Mesenchymal stem cell (in vitro differentiated cells and primary cell): ENCODE data around the gene FTO.

Source experiments
- DNase-seq: peaks from one replicate; pipeline ENCODE4 v3.0.0-alpha.2; 2013
- H2AFZ ChIP-seq: one replicate; pipeline ENCODE4 v1.6.1; 2013; ENCODE audit warnings: low read depth, mild to moderate bottlenecking, control low read depth, inconsistent platforms, low read length, moderate library complexity
- H2AK5ac ChIP-seq: 2 replicates; pipeline ENCODE4 v1.6.1; 2013; ENCODE audit warnings: low read length, moderate library complexity, mild to moderate bottlenecking, inconsistent platforms; ENCODE audit not compliant: severe bottlenecking
- H2BK120ac ChIP-seq: one replicate; pipeline ENCODE4 v1.6.1; 2013; ENCODE audit warnings: low read depth, mild to moderate bottlenecking, inconsistent platforms, low read length, moderate library complexity
- H2BK12ac ChIP-seq, 2 experiments: one replicate each; pipeline ENCODE4 v1.6.1; 2013; ENCODE audit warnings: inconsistent platforms in 2 of 2, low read length in 2 of 2, mild to moderate bottlenecking in 2 of 2, moderate library complexity in 2 of 2, control low read depth in 1 of 2
- H2BK15ac ChIP-seq: one replicate; pipeline ENCODE4 v1.6.1; 2013; ENCODE audit warnings: mild to moderate bottlenecking, low read depth, inconsistent platforms; ENCODE audit not compliant: poor library complexity, severe bottlenecking
- H2BK5ac ChIP-seq: 2 replicates; pipeline ENCODE4 v1.6.1; 2013; ENCODE audit warnings: low read depth, mild to moderate bottlenecking, low read length, control low read depth, inconsistent platforms; ENCODE audit not compliant: poor library complexity, severe bottlenecking
- H3K14ac ChIP-seq, 2 experiments: one replicate each; pipeline ENCODE4 v1.6.1; 2013; ENCODE audit warnings: inconsistent platforms in 2 of 2, low read length in 2 of 2, control low read depth in 1 of 2, mild to moderate bottlenecking in 1 of 2, moderate library complexity in 1 of 2
- H3K18ac ChIP-seq, 2 experiments: one replicate each; pipeline ENCODE4 v1.6.1; 2013; ENCODE audit warnings: inconsistent platforms in 2 of 2, low read length in 2 of 2, control low read depth in 1 of 2, low read depth in 1 of 2, mild to moderate bottlenecking in 1 of 2
- H3K23ac ChIP-seq, 2 experiments: one replicate each; pipeline ENCODE4 v1.6.1; 2013; ENCODE audit warnings: inconsistent platforms in 2 of 2, low read length in 2 of 2, mild to moderate bottlenecking in 2 of 2, moderate library complexity in 2 of 2, control low read depth in 1 of 2
- H3K27ac ChIP-seq: 2 replicates; pipeline ENCODE4 v1.5.1; 2013; ENCODE audit warnings: mild to moderate bottlenecking, moderate library complexity, low read length, control low read depth, inconsistent platforms; ENCODE audit not compliant: poor library complexity, severe bottlenecking
- H3K27me3 ChIP-seq, 2 experiments: 2 replicates each; pipeline versions ENCODE4 v1.6.1 to v1.7.0; 2013; ENCODE audit warnings: low read length in 2 of 2, mild to moderate bottlenecking in 2 of 2, moderate library complexity in 2 of 2, control low read depth in 1 of 2, inconsistent platforms in 1 of 2; ENCODE audit not compliant: control insufficient read depth in 1 of 2, insufficient read depth in 1 of 2
- H3K36me3 ChIP-seq, 2 experiments: 2 replicates each; pipeline versions ENCODE4 v1.6.1 to v1.7.0; 2013; ENCODE audit warnings: low read length in 2 of 2, control low read depth in 1 of 2, inconsistent platforms in 1 of 2, low read depth in 1 of 2, mild to moderate bottlenecking in 1 of 2; ENCODE audit not compliant: insufficient read depth in 2 of 2, control insufficient read depth in 1 of 2
- H3K4ac ChIP-seq, 2 experiments: one replicate each; pipeline ENCODE4 v1.6.1; 2013; ENCODE audit warnings: inconsistent platforms in 2 of 2, low read length in 2 of 2, mild to moderate bottlenecking in 2 of 2, moderate library complexity in 2 of 2, control low read depth in 1 of 2, low read depth in 1 of 2
- H3K4me1 ChIP-seq: 2 replicates; pipeline ENCODE4 v1.6.1; 2013; ENCODE audit warnings: low read depth, low read length, control low read depth; ENCODE audit not compliant: control insufficient read depth, insufficient read depth
- H3K4me2 ChIP-seq: 2 replicates; pipeline ENCODE4 v1.6.1; 2013; ENCODE audit warnings: low read length, mild to moderate bottlenecking, inconsistent platforms; ENCODE audit not compliant: poor library complexity, severe bottlenecking
- H3K4me3 ChIP-seq, 2 experiments: 2 replicates each; pipeline versions ENCODE4 v1.5.1 to v1.7.0; 2013; ENCODE audit warnings: low read length in 2 of 2, mild to moderate bottlenecking in 2 of 2, control low read depth in 1 of 2, low read depth in 1 of 2; ENCODE audit not compliant: insufficient read depth in 1 of 2
- H3K79me1 ChIP-seq: replicated peaks from 2 replicates; pipeline ENCODE4 v1.6.1; 2013; ENCODE audit warnings: mild to moderate bottlenecking, control low read depth, low read length, inconsistent platforms; ENCODE audit not compliant: poor library complexity, severe bottlenecking
- H3K9ac ChIP-seq: 2 replicates; pipeline ENCODE4 v1.7.0; 2013; ENCODE audit warnings: mild to moderate bottlenecking, low read length, moderate library complexity
- H3K9me3 ChIP-seq: 2 replicates; pipeline ENCODE4 v1.7.0; 2013; ENCODE audit warnings: mild to moderate bottlenecking, low read length; ENCODE audit not compliant: control insufficient read depth
- H4K8ac ChIP-seq: one replicate; pipeline ENCODE4 v1.6.1; 2013; ENCODE audit warnings: inconsistent platforms, mild to moderate bottlenecking, low read length, moderate library complexity
- H4K91ac ChIP-seq: one replicate; pipeline ENCODE4 v1.6.1; 2013; ENCODE audit warnings: mild to moderate bottlenecking, low read length, inconsistent platforms
- WGBS: methylation state at CpG from one replicate; pipeline ENCODE4 v1.1.7; 2013; ENCODE audit warnings: mixed read lengths; 5-methylcytosine and 5-hydroxymethylcytosine counted together

FTO gene

DNA sequence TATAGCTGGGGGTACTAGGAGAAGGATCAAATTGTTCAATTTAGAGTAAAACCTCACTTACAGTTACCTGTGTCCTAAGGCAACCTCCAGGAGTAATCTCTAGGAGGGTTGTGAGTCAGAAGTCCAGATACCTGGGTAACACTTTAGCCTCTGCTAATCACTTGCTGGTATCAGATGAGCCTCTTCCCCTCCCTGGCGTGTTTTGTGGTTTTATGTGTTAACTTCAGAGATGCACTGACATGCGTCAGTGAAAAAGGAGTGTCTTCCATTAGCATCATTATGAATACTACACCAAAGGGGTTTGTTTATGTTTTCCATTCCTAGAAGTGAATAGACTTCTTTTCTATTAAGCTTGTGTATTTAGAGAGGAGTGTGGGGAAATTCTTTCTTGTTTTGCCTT, 208.2 kb downstream of the FTO start:
- no peak overlapping the region for H3K23ac ChIP-seq
- no CpG with 5 or more reads among the region's 2 CpGs for WGBS

GRCh38 chr16:53913099-53913870, 209.3 kb downstream of the FTO start:
- Histone ChIP-seq H2AK5ac (no peak overlapping the region), H3K27ac (no peak overlapping the region), H2BK15ac (no peak overlapping the region), H4K91ac (no peak overlapping the region), H3K79me1 (peaks cover 18% of the 10 kb centered on the region), H2BK120ac (no peak overlapping the region), H4K8ac (no peak overlapping the region), H2AFZ (no peak overlapping the region), H3K4me1 (peaks cover 1% of the 10 kb centered on the region), H3K23ac (no peak overlapping the region), H3K4ac (peak overlapping the region in 1 of 2 experiments; percentile 34), H2BK12ac (peak overlapping the region; percentile 20 to 68), H3K14ac (no peak overlapping the region), H2BK5ac (no peak overlapping the region), H3K27me3 (no peaks in the 10 kb centered on the region), H3K9me3 (no peaks in the 10 kb centered on the region), H3K9ac (peak overlapping the region; percentile 31), H3K4me3 (no peak overlapping the region), H3K4me2 (no peak overlapping the region), H3K36me3 (no peaks in the 10 kb centered on the region), H3K18ac (no peak overlapping the region)
- peak; percentile 84 for DNase-seq
- WGBS = 79% methylated on average over 7 of the region's 7 CpGs

More for the DNA sequence above, 208.2 kb downstream of the FTO start:
- Histone ChIP-seq H2AK5ac (no peak overlapping the region), H3K9me3 (no peaks in the 10 kb centered on the region), H3K18ac (no peak overlapping the region), H3K27me3 (no peaks in the 10 kb centered on the region), H2AFZ (no peak overlapping the region), H3K4me2 (no peak overlapping the region), H3K27ac (no peak overlapping the region), H3K4me3 (no peak overlapping the region), H3K14ac (no peak overlapping the region), H2BK12ac (peak overlapping the region in 1 of 2 experiments; percentile 10), H3K4ac (no peak overlapping the region), H3K9ac (no peak overlapping the region), H2BK120ac (no peak overlapping the region), H4K91ac (no peak overlapping the region), H2BK15ac (no peak overlapping the region), H2BK5ac (no peak overlapping the region), H3K4me1 (peaks cover 1% of the 10 kb centered on the region), H3K79me1 (peaks cover 19% of the 10 kb centered on the region), H4K8ac (no peak overlapping the region), H3K36me3 (no peaks in the 10 kb centered on the region)
- DNase-seq = peak; percentile 69

- Histone ChIP-seq H3K27ac (no peak overlapping the region), H3K79me1 (peaks cover 15% of the 10 kb centered on the region), H3K4me2 (no peak overlapping the region), H2BK120ac (no peak overlapping the region), H2AK5ac (no peak overlapping the region), H3K4me1 (peaks cover 1% of the 10 kb centered on the region), H3K9me3 (no peaks in the 10 kb centered on the region), H3K18ac (no peak overlapping the region), H2BK15ac (no peak overlapping the region), H3K4ac (no peak overlapping the region), H2BK5ac (no peak overlapping the region), H4K91ac (no peak overlapping the region), H3K27me3 (no peaks in the 10 kb centered on the region), H2BK12ac (no peak overlapping the region), H3K4me3 (no peak overlapping the region), H3K36me3 (no peaks in the 10 kb centered on the region), H3K9ac (peak overlapping the region; percentile 37), H3K14ac (no peak overlapping the region), H4K8ac (no peak overlapping the region), H2AFZ (no peak overlapping the region), H3K23ac (no peak overlapping the region)
- 79% methylated on average over 7 of the region's 9 CpGs for WGBS
- DNase-seq = no peak
Observed at GRCh38 chr16:53913920-53914319, 210.0 kb downstream of the FTO start.

- no peak overlapping the region for H3K18ac ChIP-seq
- no peak overlapping the region for H3K14ac ChIP-seq
- no peaks in the 10 kb centered on the region for H3K36me3 ChIP-seq
Observed at GRCh38 chr16:53914736-53915135, 210.8 kb downstream of the FTO start.

More at GRCh38 chr16:53914736-53915135, 210.8 kb downstream of the FTO start:
- Histone ChIP-seq H3K9me3 (no peaks in the 10 kb centered on the region), H3K79me1 (peaks cover 14% of the 10 kb centered on the region), H3K4me2 (no peak overlapping the region), H3K4me3 (no peak overlapping the region), H2BK5ac (no peak overlapping the region), H3K27me3 (no peaks in the 10 kb centered on the region), H4K91ac (no peak overlapping the region), H2BK120ac (no peak overlapping the region), H2BK15ac (no peak overlapping the region), H3K23ac (no peak overlapping the region), H2AK5ac (no peak overlapping the region), H3K4ac (no peak overlapping the region), H4K8ac (no peak overlapping the region), H3K27ac (no peak overlapping the region), H2AFZ (no peak overlapping the region), H3K4me1 (peaks cover 1% of the 10 kb centered on the region), H2BK12ac (no peak overlapping the region), H3K9ac (no peak overlapping the region)
- no peak for DNase-seq
- WGBS = 77% methylated on average over 3 of the region's 3 CpGs
